HFFc6 (cell line): ENCODE results near the gene ZNF10. TPM values are rescaled to one million over a fixed set of nuclear protein-coding genes. Genes with fewer than 3 reads are reported as not detected.

Experiments used
- DNase-seq: peaks from one replicate; pipeline ENCODE4 v3.0.0-alpha.2; 2018
- H3K27ac Mint-ChIP-seq: 2 replicates; pipeline ENCODE4 v1.8.0; 2020; ENCODE audit warnings: mild to moderate bottlenecking, mixed read lengths
- H3K27me3 Mint-ChIP-seq: 2 replicates; pipeline ENCODE4 v1.8.0; 2021; ENCODE audit warnings: mild to moderate bottlenecking, moderate library complexity, mixed read lengths; ENCODE audit not compliant: insufficient read depth
- H3K36me3 Mint-ChIP-seq: 2 replicates; pipeline ENCODE4 v1.8.0; 2021; ENCODE audit warnings: low read depth, mixed read lengths
- H3K4me1 Mint-ChIP-seq: 2 replicates; pipeline ENCODE4 v1.8.0; 2020; ENCODE audit warnings: low read depth, mixed read lengths
- H3K4me3 Mint-ChIP-seq: 2 replicates; pipeline ENCODE4 v1.8.0; 2020; ENCODE audit warnings: mild to moderate bottlenecking, moderate library complexity, mixed read lengths
- H3K9me3 Mint-ChIP-seq: 2 replicates; pipeline ENCODE4 v1.8.0; 2020; ENCODE audit warnings: mild to moderate bottlenecking, mixed read lengths
- CTCF ChIP-seq: fragments of 200-600 bp; sonication (generic); IDR thresholded peaks from 2 replicates; pipeline ENCODE4 v1.5.0; 2021; ENCODE audit warnings: antibody characterized with exemption, mild to moderate bottlenecking
- total RNA-seq, 6 experiments: library from RNA; stranded (reverse); fragmentation: NEBNext Ultra II Directional; extraction: Animal tissue kit (Norgen Biotek cat#: 25700); gene quantifications; 2 replicates in 1 of 6; 3 replicates in 5 of 6; pipeline ENCODE4 v1.2.3, GENCODE V29; 2021

Gene ZNF10
- total RNA-seq, 6 experiments from 2014 or later = 3.6 to 4.8 (median 4.1) TPM

GRCh38 chr12:133206390-133206789, 76.0 kb downstream of the ZNF10 start:
- no peak for TF ChIP-seq CTCF
- Mint-ChIP-seq H3K27me3 (peaks cover 8% of the 10 kb centered on the region), H3K4me3 (no peak overlapping the region), H3K36me3 (peaks cover 61% of the 10 kb centered on the region), H3K9me3 (peaks cover 94% of the 10 kb centered on the region), H3K4me1 (no peaks in the 10 kb centered on the region), H3K27ac (no peak overlapping the region)
- DNase-seq = no peak

Other genes starting within 250 kb of the ZNF10 start
- 10 to 100 TPM; 23.1 to 30.0 (median 26.2) TPM for gene CHFR, start 243.0 kb upstream of the ZNF10 start, total RNA-seq
- gene ZNF605, start 174.3 kb upstream of the ZNF10 start, total RNA-seq = 10 to 100 TPM in 1 of 6 experiments, 1 to 10 TPM in 5; 6.2 to 11.8 (median 7.6) TPM
- 1 to 10 TPM; 5.9 to 6.6 (median 6.1) TPM for gene ZNF26, start 144.3 kb upstream of the ZNF10 start, total RNA-seq
- gene ZNF84, start 93.1 kb upstream of the ZNF10 start, total RNA-seq = 10 to 100 TPM in 4 of 6 experiments, 1 to 10 TPM in 2; 9.2 to 13.0 (median 11.3) TPM
- gene ZNF140, start 49.7 kb upstream of the ZNF10 start, total RNA-seq = 1 to 10 TPM; 7.7 to 9.5 (median 7.9) TPM
- under 1 TPM; 0.59 to 0.70 (median 0.62) TPM for gene ZNF891, start 353 bp upstream of the ZNF10 start, total RNA-seq
- 10 to 100 TPM; 13.5 to 15.7 (median 14.0) TPM for gene ZNF268, start 50.9 kb downstream of the ZNF10 start, total RNA-seq
- not detected for gene ANHX, start 105.2 kb downstream of the ZNF10 start, total RNA-seq